Fibroblast of skin of abdomen (primary cell): ENCODE results near the gene GPRIN1. TPM values are rescaled to one million over a fixed set of nuclear protein-coding genes. Genes with fewer than 3 reads are reported as not detected.

ENCODE experiments used
- DNase-seq: peaks from one replicate; pipeline ENCODE4 v3.0.0-alpha.2; 2013
- polyA plus RNA-seq, 2 experiments: library from polyadenylated mRNA; unstranded; fragments of 120-200 nt; gene quantifications; one replicate each; pipeline ENCODE4 v1.2.1, GENCODE V29; 2013; ENCODE audit not compliant: insufficient read length in 2 of 2

Gene GPRIN1
- 5.5 TPM for polyA plus RNA-seq (2013, experiment 1 of 2; ENCODE audit: insufficient read length)
- 5.6 TPM for polyA plus RNA-seq (2013, experiment 2 of 2; ENCODE audit: insufficient read length)

DNA sequence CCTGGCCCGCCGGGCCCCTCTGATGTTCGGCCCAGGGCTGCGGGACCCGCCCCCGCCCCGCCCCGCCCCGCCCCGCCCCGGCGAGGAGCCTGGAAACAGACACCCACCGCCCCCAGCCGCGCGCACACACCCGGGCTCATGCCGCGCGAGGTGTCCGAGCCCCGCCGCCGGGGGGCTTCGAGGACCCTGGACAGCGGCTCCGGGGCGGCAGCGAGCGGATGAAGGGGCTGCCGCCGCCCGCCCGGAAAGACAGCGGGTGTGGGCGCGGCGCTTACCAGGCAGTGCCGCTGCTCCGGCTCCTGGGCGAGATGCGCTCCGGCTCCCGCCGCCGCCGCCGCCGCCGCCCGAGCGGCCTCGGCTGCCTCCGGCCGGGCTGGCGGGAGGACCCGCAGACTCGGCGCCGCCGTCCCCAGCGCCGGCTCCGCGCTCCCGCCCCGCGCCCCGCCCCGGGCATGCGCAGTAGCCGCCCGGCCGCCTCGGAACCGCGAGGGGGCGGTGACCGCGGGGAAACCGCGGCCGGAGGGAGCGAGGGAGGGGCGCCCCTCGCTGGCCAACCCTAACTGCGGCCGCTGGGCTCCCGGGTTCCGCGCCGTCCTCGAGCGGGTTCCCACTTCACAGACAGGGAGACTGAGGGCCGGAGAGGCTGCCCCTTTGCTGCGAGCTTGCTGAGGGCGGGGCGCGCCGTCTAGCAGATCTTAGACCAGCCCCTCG lies at the start of gene GPRIN1:
GPRIN1 (minus strand) TSS at position 433 of the 711 bp plus-strand sequence. CDS start 10,322 bp downstream, outside the sequence.
- peak; percentile 55 for DNase-seq

DNA sequence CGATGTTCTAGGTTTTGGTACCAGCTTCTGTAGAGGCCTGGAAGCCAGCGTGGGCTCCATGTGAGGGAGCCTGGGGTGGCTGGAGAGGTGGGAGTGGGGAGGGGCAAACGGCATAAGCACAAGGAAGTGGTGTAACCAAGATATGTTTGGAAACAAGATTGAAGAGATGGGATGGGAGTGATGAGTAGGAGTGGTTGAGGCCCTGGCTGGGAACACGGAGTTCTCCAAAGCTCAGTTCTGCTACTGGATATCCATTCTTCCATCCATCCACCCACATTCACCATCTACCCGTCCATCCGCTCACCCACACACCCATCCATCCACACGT lies 49.5 kb upstream of the GPRIN1 start:
- DNase-seq: no peak

GRCh38 chr5:176658817-176659511 lies 49.0 kb upstream of the GPRIN1 start:
- peak; percentile 17 for DNase-seq

GRCh38 chr5:176658007-176658599 lies 48.1 kb upstream of the GPRIN1 start:
- peak; percentile 56 for DNase-seq

DNA sequence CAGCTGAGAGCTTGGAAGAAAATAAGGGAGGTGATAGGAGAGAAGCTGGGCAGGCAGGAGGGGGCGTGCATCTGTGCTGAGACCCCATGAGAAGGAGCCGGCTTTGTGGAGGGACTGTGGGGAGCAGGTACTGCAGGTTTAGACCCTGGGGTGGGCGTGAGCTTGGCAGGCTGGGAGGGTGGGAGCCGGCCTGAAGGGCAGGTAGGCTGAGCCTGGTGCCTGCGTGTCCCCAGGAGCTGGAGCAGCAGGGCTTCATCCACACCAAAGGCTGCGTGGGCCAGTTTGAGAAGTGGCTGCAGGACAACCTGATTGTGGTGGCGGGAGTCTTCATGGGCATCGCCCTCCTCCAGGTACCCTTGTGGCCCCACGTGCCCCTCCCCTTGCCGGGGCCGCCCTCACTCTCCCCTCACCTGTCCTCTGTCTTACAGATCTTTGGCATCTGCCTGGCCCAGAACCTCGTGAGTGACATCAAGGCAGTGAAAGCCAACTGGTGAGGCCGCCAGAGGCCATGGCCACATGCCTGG lies 46.6 kb upstream of the GPRIN1 start:
- DNase-seq: no peak

- no peak for DNase-seq
Observed at GRCh38 chr5:176654856-176655255, 44.9 kb upstream of the GPRIN1 start.

GRCh38 chr5:176653401-176654385 lies 43.7 kb upstream of the GPRIN1 start:
- DNase-seq: no peak

GRCh38 chr5:176652136-176652535 lies 42.2 kb upstream of the GPRIN1 start:
- DNase-seq: no peak

GRCh38 chr5:176651472-176651980 lies 41.6 kb upstream of the GPRIN1 start:
- DNase-seq: no peak

DNA sequence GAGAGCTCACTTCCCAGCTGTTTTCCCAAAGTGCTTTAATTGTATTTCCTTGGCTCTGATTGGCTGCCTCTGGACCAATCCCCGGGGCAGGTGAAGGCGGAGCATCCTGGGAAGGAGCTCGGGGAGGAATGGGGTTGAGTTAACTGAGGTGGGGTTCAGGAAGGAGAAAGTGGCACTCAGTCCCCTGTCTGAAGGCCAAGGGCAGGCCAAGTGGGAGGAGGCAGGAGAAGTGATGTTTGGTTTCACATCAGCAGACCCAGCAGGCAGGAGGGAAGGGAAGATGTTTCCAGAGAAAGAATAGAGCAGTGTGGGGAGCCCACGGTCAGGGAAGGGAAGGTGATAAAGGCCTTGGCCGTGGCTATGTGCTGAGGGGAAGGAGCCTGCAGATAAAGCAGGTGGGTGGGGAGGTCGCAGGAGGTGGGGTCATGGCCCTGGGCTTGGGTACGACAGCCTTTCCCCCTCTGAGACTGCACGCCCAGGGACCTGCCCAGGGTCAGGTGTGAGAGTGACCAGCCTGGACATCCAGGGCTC lies 40.5 kb upstream of the GPRIN1 start:
- DNase-seq: no peak

- no peak for DNase-seq
Observed at GRCh38 chr5:176648474-176649194, 38.7 kb upstream of the GPRIN1 start.

DNA sequence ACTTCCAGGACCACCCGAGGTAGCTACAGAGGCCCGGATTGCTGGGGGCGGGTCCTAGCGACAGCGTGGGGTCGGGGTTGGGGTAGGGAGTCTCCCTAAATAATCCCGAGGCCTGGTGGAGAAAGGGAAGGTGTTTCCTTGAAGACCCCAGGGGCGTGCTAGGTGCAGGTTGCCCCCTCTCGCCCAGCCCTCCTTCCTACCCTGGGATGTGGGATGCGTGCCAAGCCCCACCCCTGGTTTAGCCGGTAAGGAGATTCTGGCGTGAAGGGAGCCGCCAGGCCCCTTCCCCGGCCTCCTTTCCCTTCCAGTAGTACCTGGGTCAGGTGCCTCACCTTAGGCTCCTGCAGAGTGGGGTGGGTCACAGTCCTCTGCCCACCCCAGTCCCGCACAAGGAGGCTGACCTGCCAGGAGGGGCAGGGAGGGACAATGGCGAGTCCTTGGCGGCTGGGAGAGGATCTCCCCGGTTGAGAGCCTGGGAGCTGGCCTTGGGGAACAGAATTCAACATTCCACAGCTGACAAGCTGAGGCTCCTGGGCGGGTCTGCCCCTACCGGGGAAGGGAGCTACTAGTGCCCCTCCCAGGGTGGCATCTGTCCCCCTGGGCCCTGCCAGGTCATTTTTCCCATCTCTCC lies 38.0 kb upstream of the GPRIN1 start:
- DNase-seq: peak; percentile 20

GRCh38 chr5:176647030-176647842 lies 37.3 kb upstream of the GPRIN1 start, which contains the start of gene TSPAN17:
Gene TSPAN17, plus strand, starts transcription at chr5:176647484. Its CDS starts 132 bp downstream, at chr5:176647616.
- peak; percentile 99 for DNase-seq

DNA sequence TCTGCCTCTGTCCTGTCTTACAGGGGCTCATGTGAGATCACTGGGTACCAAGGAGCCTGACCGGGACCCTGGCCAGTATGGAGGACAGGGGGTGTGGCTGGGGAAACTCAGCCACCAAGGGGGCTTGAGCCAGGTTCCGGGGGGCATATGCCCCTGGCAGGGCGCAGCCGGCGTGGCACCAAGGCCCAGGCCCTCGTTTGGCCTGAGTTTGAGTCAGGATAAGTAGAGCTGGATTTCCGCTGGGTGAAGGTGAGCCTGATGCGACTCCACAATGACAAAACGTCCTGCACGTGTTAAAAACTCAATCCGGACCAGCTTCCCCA lies 36.7 kb upstream of the GPRIN1 start:
- DNase-seq: no peak

DNA sequence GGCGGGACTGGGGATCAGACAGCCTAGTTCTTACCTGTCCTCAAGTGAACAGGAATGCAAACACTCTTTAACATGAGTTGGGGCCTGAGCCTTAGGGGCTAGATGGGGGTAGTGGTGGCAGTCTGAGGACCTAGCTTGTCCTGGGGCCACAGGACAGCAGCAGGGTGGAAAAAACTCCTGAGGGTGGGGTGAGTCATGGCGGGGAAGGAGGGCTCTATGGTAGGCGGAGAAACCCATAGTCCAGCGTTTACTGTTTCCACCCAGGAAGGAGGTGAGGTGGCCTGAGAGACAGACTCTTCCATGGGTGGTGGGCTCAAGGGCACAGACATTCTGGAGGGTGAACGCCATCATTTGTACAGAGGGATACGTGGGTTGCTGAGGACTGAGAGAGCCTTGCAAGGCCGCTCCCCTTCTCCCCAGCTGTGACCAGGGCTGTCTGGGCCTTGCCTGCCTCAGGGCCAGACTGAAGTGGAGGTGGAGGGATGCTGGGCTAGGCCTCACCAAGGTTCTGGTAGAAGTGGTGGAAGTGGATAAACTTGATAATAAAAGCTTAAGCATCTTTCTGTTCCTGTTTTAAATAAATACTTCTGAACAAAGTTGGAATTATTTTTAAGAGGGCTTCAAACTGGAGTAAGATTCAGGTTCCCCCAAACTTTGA lies 36.2 kb upstream of the GPRIN1 start:
- no peak for DNase-seq

- DNase-seq: no peak
Observed at GRCh38 chr5:176644878-176645670, 35.1 kb upstream of the GPRIN1 start.

GRCh38 chr5:176644294-176644693 lies 34.3 kb upstream of the GPRIN1 start:
- DNase-seq: no peak
